ENCODE measurements around the gene SLC6A12.
A peak's percentile ranks its signal among the peaks of the same experiment; 100 is the strongest.

SLC6A12 gene

GRCh38 chr12:234891-235415 is 21.0 kb upstream of the SLC6A12 start:
- no peak for DNase-seq (ENCODE audit: low spot score)

GRCh38 chr12:234019-234418 is 20.1 kb upstream of the SLC6A12 start:
- no peak for DNase-seq (ENCODE audit: low spot score)

GRCh38 chr12:233615-233968 is 19.6 kb upstream of the SLC6A12 start:
- no peak for DNase-seq (ENCODE audit: low spot score)

GRCh38 chr12:232731-233614 is 19.0 kb upstream of the SLC6A12 start:
- DNase-seq (ENCODE audit: low spot score) = no peak

GRCh38 chr12:230925-231671 is 17.1 kb upstream of the SLC6A12 start:
- no peak for DNase-seq (ENCODE audit: low spot score)

GRCh38 chr12:229441-230191 is 15.7 kb upstream of the SLC6A12 start:
- no peak for DNase-seq (ENCODE audit: low spot score)

- no peak for DNase-seq (ENCODE audit: low spot score)
These were observed 14.9 kb upstream of the SLC6A12 start for GRCh38 chr12:228846-229200.

- DNase-seq (ENCODE audit: low spot score) = no peak
These were observed 14.2 kb upstream of the SLC6A12 start for GRCh38 chr12:227923-228845.

GRCh38 chr12:227286-227915 is 13.4 kb upstream of the SLC6A12 start:
- DNase-seq (ENCODE audit: low spot score) = no peak

- DNase-seq (ENCODE audit: low spot score) = no peak
These were observed 12.4 kb upstream of the SLC6A12 start for GRCh38 chr12:226401-226800.

GRCh38 chr12:225012-225411 is 11.1 kb upstream of the SLC6A12 start:
- DNase-seq (ENCODE audit: low spot score) = no peak

GRCh38 chr12:224330-224729 is 10.4 kb upstream of the SLC6A12 start:
- no peak for DNase-seq (ENCODE audit: low spot score)

- no peak for DNase-seq (ENCODE audit: low spot score)
These were observed 9.9 kb upstream of the SLC6A12 start for GRCh38 chr12:223841-224240.

GRCh38 chr12:221736-222135 is 7.8 kb upstream of the SLC6A12 start:
- DNase-seq (ENCODE audit: low spot score) = no peak

- DNase-seq (ENCODE audit: low spot score) = no peak
These were observed 7.1 kb upstream of the SLC6A12 start for GRCh38 chr12:220946-221550.

GRCh38 chr12:220491-220890 is 6.5 kb upstream of the SLC6A12 start:
- DNase-seq (ENCODE audit: low spot score) = no peak

GRCh38 chr12:219891-220352 is 6.0 kb upstream of the SLC6A12 start:
- DNase-seq (ENCODE audit: low spot score) = peak; percentile 78

GRCh38 chr12:218728-219590 is 5.0 kb upstream of the SLC6A12 start:
- no peak for DNase-seq (ENCODE audit: low spot score)

- DNase-seq (ENCODE audit: low spot score) = no peak
These were observed 4.3 kb upstream of the SLC6A12 start for GRCh38 chr12:218221-218620.

All from NAMALWA (cell line).